GM18867 (cell line): Measurements from ENCODE around the gene ACBD4.

ENCODE experiments used
- ATAC-seq: cut with Tn5 transposase; IDR thresholded peaks from one replicate; pipeline ENCODE4 v1.9.1; 2021; ENCODE audit warnings: mild to moderate bottlenecking, moderate library complexity; ENCODE audit not compliant: unreplicated experiment

The ACBD4 gene

GRCh38 chr17:45132572-45133463 is 2.7 kb upstream of the ACBD4 start:
- ATAC-seq: peak; percentile 32

DNA sequence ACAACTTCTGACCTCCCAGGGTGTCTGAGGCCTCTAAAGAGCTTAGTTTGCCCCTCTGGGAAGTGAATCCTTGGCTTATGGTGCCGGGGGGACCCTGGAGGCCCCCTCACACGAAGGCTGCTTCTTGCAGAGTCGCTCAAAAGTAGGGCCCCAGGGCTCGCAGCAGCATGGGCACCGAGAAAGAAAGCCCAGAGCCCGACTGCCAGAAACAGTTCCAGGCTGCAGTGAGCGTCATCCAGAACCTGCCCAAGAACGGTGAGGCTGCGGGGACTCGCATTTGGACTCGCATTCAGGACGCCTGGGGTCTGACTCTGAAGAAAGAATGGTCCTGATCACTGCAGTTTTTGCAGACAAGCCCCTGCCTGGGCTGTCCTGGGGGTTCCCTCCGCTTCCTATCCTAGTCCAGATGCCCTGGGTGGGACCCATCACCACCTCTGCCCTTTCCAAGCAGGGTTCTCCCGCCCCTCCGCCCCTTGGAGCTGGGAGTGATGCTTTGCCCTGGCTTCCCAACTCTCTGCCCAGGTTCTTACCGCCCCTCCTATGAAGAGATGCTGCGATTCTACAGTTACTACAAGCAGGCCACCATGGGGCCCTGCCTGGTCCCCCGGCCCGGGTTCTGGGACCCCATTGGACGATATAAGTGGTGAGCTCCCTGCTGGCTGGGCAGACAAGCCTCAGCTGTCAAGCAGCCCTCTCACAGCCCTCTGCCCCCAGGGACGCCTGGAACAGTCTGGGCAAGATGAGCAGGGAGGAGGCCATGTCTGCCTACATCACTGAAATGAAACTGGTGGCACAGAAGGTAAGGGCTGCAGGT is 698 bp downstream of the ACBD4 start:
- no peak for ATAC-seq

GRCh38 chr17:45136846-45137560 is 1.5 kb downstream of the ACBD4 start:
- ATAC-seq: no peak

- no peak for ATAC-seq
These were observed 2.2 kb downstream of the ACBD4 start for GRCh38 chr17:45137561-45138305.

DNA sequence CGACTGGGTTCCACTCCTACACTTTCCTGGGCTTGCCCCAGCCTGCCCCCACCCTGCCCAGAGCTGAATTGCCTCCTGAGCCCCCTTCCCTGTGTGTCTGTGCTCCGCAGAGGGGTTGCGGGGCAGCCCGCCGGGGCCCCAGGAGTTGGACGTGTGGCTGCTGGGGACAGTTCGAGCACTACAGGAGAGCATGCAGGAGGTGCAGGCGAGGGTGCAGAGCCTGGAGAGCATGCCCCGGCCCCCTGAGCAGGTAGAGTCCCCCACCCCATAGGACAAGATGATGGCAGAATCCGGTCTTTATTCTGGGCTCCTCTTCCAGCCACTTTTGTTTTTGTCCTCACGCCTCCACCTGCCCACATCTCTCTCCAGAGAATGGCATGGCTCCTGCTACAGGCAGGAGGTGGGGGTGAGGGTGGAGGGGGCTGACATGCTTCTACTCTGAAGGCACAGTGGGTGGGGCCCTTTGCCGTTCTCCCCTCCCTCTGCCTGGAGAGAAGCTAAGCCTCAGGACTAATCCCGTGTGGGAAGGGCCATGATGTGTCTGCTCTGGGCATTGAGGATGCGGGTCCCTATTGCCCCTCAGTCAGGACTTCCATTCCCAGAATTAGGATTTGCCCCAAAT is 3.5 kb downstream of the ACBD4 start:
- no peak for ATAC-seq

GRCh38 chr17:45139533-45139920 is 4.0 kb downstream of the ACBD4 start:
- ATAC-seq: no peak

- ATAC-seq: no peak
These were observed 7.7 kb downstream of the ACBD4 start for GRCh38 chr17:45143094-45143670.

DNA sequence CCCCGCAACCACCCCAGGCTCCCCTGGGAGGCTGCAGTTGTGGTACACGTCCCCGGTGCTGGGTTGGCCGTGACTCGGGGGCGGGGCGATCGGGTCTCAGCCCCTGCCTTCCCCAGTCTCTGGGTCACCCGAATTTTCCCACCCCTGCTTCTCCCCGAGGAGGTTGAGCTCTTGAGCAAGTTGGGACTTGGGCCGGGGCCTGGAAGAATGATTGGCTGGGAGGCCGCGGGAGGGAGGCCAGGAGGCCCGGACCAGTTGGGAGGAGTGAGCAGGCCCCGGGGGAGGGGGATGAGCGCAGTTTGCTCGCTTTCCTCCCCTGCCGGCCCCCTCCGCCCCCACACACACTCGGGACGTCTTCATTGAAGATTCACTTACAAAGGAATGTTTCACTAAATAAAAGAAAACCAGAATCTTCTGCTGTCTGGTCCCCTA is 8.3 kb downstream of the ACBD4 start:
- ATAC-seq: no peak

GRCh38 chr17:45144199-45145034 is 8.9 kb downstream of the ACBD4 start:
- no peak for ATAC-seq

DNA sequence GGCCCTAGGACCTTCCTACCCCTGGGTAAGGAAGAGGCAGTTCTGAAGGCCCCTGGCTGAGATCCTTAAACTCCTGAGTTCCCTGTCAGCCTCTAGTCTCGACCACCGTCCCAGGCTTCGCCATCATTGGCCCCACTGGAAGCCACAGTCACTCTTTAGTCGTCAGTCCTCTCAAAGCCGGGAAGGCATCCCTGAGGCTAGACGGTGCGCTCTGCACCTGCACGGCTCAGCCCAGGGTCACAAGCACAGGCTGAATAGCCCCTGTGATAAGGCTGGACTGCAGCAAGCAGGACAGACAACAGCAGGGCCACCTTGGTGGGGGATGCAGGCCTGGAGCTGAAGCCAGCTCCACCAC is 9.5 kb downstream of the ACBD4 start:
- ATAC-seq: no peak

GRCh38 chr17:45146166-45146565 is 10.7 kb downstream of the ACBD4 start:
- ATAC-seq: no peak

DNA sequence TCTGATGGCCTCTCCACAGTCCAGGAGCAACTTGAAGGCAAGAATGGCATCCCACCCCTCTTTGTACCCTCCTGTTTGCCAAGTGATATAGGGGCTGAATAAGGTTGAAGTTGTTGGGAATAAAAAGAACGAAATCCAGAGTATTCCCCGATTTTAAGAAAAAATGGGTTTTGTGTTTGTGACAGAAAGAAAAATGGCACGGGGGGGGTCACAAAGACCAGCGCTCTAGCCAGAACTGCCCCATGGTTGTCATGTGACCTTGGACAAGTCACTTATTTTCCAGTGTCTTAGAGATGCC is 11.1 kb downstream of the ACBD4 start:
- ATAC-seq: no peak

- no peak for ATAC-seq
These were observed 11.5 kb downstream of the ACBD4 start for GRCh38 chr17:45146890-45147580.

- ATAC-seq: no peak
These were observed 12.2 kb downstream of the ACBD4 start for GRCh38 chr17:45147581-45148182.

- ATAC-seq: peak; percentile 69
These were observed 12.9 kb downstream of the ACBD4 start, which contains the start of gene HEXIM1 for GRCh38 chr17:45148183-45149036. Gene HEXIM1, plus strand, starts transcription at chr17:45148475. Its CDS starts 716 bp downstream, at chr17:45149191.

DNA sequence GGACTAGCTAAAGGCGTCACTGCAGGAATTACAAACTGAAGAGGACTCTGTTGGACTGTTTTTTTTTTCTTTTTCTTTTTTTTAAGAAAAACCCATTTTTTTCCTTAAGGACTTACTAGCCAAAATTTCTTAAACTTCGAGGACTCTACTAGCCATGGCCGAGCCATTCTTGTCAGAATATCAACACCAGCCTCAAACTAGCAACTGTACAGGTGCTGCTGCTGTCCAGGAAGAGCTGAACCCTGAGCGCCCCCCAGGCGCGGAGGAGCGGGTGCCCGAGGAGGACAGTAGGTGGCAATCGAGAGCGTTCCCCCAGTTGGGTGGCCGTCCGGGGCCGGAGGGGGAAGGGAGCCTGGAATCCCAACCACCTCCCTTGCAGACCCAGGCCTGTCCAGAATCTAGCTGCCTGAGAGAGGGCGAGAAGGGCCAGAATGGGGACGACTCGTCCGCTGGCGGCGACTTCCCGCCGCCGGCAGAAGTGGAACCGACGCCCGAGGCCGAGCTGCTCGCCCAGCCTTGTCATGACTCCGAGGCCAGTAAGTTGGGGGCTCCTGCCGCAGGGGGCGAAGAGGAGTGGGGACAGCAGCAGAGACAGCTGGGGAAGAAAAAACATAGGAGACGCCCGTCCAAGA is 13.7 kb downstream of the ACBD4 start:
- no peak for ATAC-seq
